HUES6 (cell line): ENCODE results near the gene PDE4D.

Source experiments
- H3K27ac ChIP-seq: 2 replicates; pipeline ENCODE4 v1.7.0; 2013; ENCODE audit warnings: low read depth, mild to moderate bottlenecking, low read length, inconsistent platforms
- H3K27me3 ChIP-seq: 2 replicates; pipeline ENCODE4 v1.6.1; 2013; ENCODE audit warnings: low read length; ENCODE audit not compliant: control insufficient read depth, insufficient read depth
- H3K36me3 ChIP-seq: 2 replicates; pipeline ENCODE4 v1.6.1; 2013; ENCODE audit warnings: low read length; ENCODE audit not compliant: control insufficient read depth, insufficient read depth
- H3K4me1 ChIP-seq: 2 replicates; pipeline ENCODE4 v1.6.1; 2013; ENCODE audit warnings: low read length; ENCODE audit not compliant: control insufficient read depth, insufficient read depth
- H3K4me3 ChIP-seq: 2 replicates; pipeline ENCODE4 v1.5.1; 2013; ENCODE audit warnings: low read depth, low read length
- H3K9ac ChIP-seq: one replicate; pipeline ENCODE4 v1.6.1; 2013; ENCODE audit warnings: mild to moderate bottlenecking, low read length
- H3K9me3 ChIP-seq: 2 replicates; pipeline ENCODE4 v1.6.1; 2013; ENCODE audit warnings: low read depth, low read length; ENCODE audit not compliant: control insufficient read depth, insufficient read depth

Gene PDE4D

DNA sequence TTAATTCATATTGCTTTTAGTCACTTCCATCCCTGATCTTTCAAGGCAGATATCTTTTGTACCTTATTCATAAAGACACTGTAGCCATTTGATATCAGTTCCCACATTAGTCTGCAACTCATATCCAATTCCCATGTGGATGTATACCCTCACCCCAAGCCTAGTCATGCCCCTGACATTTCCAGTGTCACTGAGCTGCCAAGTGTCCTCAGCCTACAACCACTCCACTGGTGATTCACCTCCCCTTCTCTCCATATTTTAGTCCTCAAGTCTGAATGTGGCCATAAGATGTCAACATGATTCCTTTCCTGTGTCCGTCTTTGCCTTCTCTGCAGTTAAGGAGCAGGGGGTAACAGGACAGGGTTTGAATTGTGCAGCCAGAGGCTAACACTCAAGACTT is 963.8 kb downstream of the PDE4D start:
- peaks cover 26% of the 10 kb centered on the region for H3K4me1 ChIP-seq
- no peak overlapping the region for H3K4me3 ChIP-seq
- no peaks in the 10 kb centered on the region for H3K36me3 ChIP-seq
- H3K9me3 ChIP-seq: no peaks in the 10 kb centered on the region
- no peaks in the 10 kb centered on the region for H3K27me3 ChIP-seq
- H3K27ac ChIP-seq: no peak overlapping the region
- H3K9ac ChIP-seq: no peak overlapping the region

DNA sequence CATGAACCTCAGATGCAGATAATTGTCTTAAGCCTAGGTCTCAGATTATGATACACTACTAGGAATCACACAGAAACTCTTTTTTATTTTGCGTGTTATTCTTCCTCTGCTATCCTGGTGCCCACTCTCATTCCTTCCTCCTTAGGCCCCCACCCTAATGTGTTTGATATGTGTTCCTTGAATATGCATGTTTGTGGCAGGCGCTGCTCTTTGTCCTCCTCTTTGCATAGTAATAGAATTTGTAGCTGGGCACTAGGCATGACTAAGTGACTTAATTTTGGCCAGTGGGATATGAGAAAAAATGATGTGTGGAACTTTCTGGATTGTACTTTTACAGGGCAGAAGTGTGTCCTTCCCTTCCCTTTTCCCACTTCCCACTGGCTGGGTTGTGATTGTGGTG is 965.6 kb downstream of the PDE4D start:
- Histone ChIP-seq H3K27me3 (no peaks in the 10 kb centered on the region), H3K9ac (no peak overlapping the region), H3K4me1 (peaks cover 26% of the 10 kb centered on the region), H3K27ac (no peak overlapping the region), H3K9me3 (no peaks in the 10 kb centered on the region), H3K36me3 (no peaks in the 10 kb centered on the region), H3K4me3 (no peak overlapping the region)

DNA sequence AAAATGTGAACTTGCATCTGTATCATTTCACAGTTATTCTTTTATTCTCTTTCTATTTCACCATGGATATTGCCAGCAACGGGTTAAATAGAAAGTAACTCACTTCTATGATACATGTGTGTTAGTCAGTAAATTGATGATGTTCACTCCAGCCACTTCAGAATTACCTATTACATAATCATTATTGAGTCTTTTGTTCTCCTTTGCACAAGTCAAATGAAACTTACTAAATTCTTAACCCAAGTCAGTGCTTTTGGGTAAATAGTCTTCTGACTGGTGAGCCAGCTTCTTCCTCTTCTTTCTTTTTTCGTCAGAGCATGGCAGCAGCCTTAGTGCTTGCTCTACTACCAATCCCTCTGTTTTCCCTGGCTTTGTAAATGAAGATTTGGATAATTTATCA is 966.3 kb downstream of the PDE4D start:
- Histone ChIP-seq H3K4me1 (peaks cover 30% of the 10 kb centered on the region), H3K4me3 (no peak overlapping the region), H3K9me3 (no peaks in the 10 kb centered on the region), H3K27me3 (no peaks in the 10 kb centered on the region), H3K27ac (no peak overlapping the region), H3K9ac (no peak overlapping the region), H3K36me3 (no peaks in the 10 kb centered on the region)

DNA sequence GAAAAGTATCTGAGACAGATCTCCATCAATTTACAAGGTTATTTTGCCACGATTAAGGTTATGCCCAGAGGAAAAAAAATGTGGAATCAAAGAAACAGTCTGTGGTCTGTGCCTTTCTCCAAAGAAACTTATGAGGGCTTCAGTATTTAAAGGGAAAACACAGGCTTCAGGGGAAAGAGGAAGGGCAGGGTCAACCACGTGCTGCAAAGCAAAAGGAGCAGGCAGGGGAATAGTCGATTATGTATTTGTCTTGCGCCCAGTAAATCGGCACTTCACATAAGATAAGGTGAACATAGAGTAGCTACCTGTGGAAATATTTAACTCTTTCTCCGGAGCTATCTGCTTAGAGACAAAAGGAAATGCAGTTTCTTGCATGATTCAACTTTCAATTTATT is 967.0 kb downstream of the PDE4D start:
- Histone ChIP-seq H3K9ac (no peak overlapping the region), H3K27me3 (no peaks in the 10 kb centered on the region), H3K36me3 (no peaks in the 10 kb centered on the region), H3K27ac (no peak overlapping the region), H3K4me3 (no peak overlapping the region), H3K4me1 (peaks cover 30% of the 10 kb centered on the region), H3K9me3 (no peaks in the 10 kb centered on the region)

DNA sequence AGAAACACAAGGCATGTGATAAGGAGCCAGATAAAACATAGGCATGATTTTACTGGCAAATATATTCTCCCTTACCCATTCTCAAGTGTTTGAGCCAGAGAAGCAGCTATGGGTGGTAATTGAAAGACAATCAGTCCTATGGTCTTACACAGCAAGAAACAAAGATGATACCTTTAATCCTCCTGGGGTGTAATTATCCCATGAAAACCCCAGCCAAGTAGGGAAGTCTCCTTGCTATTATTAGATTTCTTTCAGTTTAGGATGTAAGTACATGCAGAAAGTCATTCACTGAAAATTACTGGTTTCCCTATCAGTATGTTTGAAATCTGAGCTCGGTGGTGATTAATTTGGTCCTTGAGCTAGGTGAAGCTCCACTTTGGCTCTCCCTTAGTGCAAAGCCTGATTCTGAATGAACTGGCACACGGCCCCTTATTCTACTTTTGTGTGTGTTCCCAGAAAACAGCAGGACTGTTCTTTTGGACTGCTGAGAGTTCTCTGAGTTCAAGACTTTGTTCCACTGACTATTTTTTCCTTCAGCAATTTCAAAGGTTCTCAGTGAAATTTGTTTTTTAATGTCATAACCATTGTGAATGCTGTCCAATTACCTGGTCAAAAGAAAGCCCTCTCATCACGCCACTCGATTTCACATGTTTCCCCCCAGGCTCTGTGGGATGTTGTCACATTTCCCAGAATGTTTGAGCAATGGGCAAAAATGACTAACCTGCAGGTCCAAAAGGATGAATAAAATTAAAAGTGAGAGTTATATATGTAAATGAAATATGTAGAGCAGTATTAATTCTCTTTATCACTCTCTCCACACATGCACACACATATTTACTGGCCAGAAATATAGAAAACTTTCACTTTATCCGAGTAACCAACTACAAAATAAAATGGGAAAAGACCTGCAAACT is 967.6 kb downstream of the PDE4D start:
- H3K4me3 ChIP-seq: no peak overlapping the region
- H3K9ac ChIP-seq: no peak overlapping the region
- H3K27me3 ChIP-seq: no peaks in the 10 kb centered on the region
- H3K9me3 ChIP-seq: no peaks in the 10 kb centered on the region
- no peak overlapping the region for H3K27ac ChIP-seq
- H3K4me1 ChIP-seq: peaks cover 32% of the 10 kb centered on the region
- no peaks in the 10 kb centered on the region for H3K36me3 ChIP-seq

DNA sequence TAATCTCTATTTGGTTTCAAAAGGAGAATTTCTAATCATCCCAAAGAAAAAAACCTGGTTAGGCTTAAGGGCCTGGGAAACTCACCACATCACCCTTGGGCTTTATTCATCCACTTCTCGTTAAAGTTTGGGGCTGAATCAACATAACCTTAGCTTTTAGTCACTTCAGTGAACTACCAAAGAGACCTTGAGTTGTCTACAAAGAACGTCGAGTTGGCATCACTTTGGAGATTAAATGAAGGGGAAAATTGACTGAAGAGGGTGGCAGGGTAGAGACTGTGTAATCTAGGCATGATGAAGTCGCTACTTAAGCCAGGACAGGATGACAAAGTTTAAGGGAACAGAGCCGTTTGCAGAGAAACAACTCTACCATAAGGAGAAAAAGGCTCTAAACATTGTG is 969.2 kb downstream of the PDE4D start:
- no peaks in the 10 kb centered on the region for H3K9me3 ChIP-seq
- no peaks in the 10 kb centered on the region for H3K27me3 ChIP-seq
- no peak overlapping the region for H3K27ac ChIP-seq
- no peak overlapping the region for H3K9ac ChIP-seq
- peaks cover 44% of the 10 kb centered on the region for H3K4me1 ChIP-seq
- no peaks in the 10 kb centered on the region for H3K36me3 ChIP-seq
- no peak overlapping the region for H3K4me3 ChIP-seq

DNA sequence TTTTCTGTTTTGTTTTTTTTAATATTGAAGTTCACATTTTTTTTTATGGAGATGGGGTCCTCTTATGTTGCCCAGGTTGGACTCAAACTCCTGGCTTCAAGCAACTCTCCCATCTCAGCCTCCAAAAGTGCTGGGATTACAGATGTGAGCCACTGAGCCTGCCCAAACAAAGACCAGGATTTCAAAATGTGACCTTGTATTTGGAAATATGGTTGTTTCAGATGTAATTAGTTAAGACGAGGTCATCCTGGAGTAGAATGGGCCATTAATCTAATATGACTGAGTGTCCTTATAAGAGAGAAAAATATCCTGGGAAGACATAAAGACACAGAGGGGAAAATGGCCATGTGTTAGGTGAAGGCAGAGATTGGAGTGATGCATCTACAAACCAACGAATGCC is 970.2 kb downstream of the PDE4D start:
- no peaks in the 10 kb centered on the region for H3K9me3 ChIP-seq
- no peaks in the 10 kb centered on the region for H3K27me3 ChIP-seq
- H3K4me1 ChIP-seq: peaks cover 44% of the 10 kb centered on the region
- H3K36me3 ChIP-seq: no peaks in the 10 kb centered on the region
- H3K4me3 ChIP-seq: no peak overlapping the region
- H3K27ac ChIP-seq: no peak overlapping the region
- no peak overlapping the region for H3K9ac ChIP-seq

DNA sequence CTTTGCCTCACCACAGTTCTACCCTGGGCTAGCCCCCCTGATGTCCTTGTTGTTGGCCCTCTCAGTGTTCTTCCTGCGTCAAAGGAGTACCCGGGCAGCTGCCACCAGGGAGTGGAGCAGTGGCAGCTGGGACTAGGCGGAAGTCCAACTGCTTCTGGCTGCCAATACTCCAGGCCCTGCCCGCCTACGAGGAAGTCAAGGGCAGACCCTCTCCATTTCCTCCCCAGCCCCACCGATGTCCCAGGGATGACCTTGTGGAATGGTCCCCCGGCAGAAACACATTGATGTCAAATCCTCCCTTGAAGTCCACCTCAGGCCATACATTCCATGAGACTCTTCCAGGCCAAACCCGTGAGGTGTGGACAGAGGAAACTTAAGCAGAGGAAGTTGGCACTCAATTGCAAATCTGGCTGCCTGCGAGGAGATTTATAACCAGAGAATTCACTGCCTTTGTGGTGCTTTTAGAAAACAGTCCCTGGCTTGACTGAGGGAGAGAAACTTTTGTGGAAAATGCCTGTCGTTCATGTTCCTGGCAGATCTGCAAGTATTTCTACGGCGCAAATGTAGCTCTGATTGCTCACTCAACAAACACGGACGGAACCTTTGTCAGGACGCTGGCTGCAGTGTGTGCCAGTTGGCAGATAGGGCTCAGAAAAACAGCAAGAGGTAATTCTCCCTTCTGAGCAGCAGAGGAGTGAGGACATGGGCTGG is 970.9 kb downstream of the PDE4D start:
- H3K9ac ChIP-seq: no peak overlapping the region
- H3K27ac ChIP-seq: no peak overlapping the region
- no peak overlapping the region for H3K4me3 ChIP-seq
- H3K36me3 ChIP-seq: no peaks in the 10 kb centered on the region
- H3K27me3 ChIP-seq: no peaks in the 10 kb centered on the region
- peaks cover 39% of the 10 kb centered on the region for H3K4me1 ChIP-seq
- no peaks in the 10 kb centered on the region for H3K9me3 ChIP-seq

DNA sequence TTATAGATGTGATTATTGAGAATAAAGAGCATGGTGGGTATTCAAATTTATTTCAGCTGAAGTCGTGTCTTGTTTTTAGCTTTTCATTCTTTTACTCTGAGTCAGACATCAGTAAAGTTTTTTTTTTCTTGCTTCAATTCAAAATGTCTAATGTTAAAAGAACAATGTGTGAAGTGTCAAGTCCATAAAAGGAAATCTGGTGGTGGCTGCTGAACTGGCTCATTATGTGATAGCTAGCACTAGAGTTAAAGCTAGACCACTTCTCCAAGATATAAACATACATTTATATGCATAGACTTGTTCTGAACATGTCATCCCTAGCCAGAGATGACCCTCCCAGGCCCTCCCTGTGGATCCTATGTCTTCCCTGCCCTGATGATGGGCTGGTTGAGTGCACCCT is 972.4 kb downstream of the PDE4D start:
- H3K36me3 ChIP-seq: no peaks in the 10 kb centered on the region
- H3K9me3 ChIP-seq: no peaks in the 10 kb centered on the region
- H3K27me3 ChIP-seq: no peaks in the 10 kb centered on the region
- H3K9ac ChIP-seq: no peak overlapping the region
- no peak overlapping the region for H3K4me3 ChIP-seq
- H3K4me1 ChIP-seq: peaks cover 31% of the 10 kb centered on the region
- H3K27ac ChIP-seq: no peak overlapping the region

DNA sequence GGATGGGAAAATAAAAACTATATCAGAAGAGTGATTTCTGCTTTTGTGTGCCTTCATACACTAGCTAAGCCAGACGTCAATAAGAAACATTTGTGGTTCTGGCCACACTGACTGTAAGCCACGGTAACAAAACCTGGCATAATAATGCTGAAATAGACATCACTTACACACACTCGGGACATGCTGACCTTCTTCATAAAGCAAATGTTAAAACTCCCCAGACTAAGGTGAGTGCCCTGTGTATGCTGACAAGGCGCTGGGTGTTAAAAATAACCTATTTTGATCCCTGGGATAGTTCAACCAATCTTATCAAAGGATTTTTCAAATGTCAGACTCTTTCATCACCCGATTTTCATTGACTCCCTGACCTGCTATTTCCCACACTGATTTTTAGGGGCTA is 973.7 kb downstream of the PDE4D start:
- no peaks in the 10 kb centered on the region for H3K36me3 ChIP-seq
- no peaks in the 10 kb centered on the region for H3K27me3 ChIP-seq
- no peak overlapping the region for H3K9ac ChIP-seq
- peaks cover 22% of the 10 kb centered on the region for H3K4me1 ChIP-seq
- no peaks in the 10 kb centered on the region for H3K9me3 ChIP-seq
- no peak overlapping the region for H3K4me3 ChIP-seq
- H3K27ac ChIP-seq: no peak overlapping the region
